GM12865 (cell line): ENCODE measurements around the gene ADNP2.

Experiments used
- DNase-seq: peaks from one replicate; pipeline ENCODE4 v3.0.0; 2010; ENCODE audit warnings: low read depth
- H3K4me3 ChIP-seq: 2 replicates; pipeline ENCODE4 v1.5.1; 2011; ENCODE audit warnings: mild to moderate bottlenecking, low read depth, low read length, control low read depth
- TF ChIP-seq, protein P1 (sequence below): IDR thresholded peaks from 2 replicates; pipeline ENCODE4 v1.5.1; 2011; ENCODE audit warnings: low read length, control low read depth, low read depth, inconsistent platforms; ENCODE audit not compliant: insufficient read depth; ENCODE audit errors: missing control alignments

Gene ADNP2

DNA sequence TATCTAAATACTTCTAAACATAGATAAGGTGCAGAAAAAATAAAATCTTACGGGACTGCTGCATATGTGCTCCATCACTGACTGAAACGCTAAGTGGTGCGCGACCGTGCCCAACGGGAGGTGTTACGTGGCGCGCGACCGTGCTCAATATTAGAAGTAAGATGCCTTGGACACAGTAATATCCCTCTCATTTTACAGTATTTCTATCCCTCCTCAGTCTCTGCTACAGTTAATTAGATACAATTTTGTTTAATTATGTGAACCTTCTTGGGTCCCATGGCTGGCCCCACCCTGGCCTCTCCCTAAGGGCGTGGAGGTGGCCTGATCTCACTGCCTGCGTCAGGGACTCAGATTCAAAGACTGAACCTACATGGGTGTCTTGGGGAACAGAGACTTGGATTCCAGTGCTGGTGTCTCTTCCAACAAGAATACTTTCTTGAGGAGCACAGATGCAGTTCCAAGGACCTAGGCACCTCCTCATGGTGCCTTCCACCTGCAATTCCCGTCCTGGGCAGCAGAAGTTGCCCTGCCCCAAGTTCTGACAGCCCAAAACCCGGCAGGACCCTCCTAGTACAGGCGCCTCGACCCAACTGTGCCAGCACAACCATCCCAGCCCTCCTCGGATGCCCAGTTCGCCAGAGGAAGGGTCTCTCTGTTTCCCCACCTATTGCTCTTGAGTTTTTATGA lies 79.0 kb downstream of the ADNP2 start:
- TF ChIP-seq, protein P1, sequence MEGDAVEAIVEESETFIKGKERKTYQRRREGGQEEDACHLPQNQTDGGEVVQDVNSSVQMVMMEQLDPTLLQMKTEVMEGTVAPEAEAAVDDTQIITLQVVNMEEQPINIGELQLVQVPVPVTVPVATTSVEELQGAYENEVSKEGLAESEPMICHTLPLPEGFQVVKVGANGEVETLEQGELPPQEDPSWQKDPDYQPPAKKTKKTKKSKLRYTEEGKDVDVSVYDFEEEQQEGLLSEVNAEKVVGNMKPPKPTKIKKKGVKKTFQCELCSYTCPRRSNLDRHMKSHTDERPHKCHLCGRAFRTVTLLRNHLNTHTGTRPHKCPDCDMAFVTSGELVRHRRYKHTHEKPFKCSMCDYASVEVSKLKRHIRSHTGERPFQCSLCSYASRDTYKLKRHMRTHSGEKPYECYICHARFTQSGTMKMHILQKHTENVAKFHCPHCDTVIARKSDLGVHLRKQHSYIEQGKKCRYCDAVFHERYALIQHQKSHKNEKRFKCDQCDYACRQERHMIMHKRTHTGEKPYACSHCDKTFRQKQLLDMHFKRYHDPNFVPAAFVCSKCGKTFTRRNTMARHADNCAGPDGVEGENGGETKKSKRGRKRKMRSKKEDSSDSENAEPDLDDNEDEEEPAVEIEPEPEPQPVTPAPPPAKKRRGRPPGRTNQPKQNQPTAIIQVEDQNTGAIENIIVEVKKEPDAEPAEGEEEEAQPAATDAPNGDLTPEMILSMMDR: no peak
- no peak overlapping the region for H3K4me3 ChIP-seq
- no peak for DNase-seq

DNA sequence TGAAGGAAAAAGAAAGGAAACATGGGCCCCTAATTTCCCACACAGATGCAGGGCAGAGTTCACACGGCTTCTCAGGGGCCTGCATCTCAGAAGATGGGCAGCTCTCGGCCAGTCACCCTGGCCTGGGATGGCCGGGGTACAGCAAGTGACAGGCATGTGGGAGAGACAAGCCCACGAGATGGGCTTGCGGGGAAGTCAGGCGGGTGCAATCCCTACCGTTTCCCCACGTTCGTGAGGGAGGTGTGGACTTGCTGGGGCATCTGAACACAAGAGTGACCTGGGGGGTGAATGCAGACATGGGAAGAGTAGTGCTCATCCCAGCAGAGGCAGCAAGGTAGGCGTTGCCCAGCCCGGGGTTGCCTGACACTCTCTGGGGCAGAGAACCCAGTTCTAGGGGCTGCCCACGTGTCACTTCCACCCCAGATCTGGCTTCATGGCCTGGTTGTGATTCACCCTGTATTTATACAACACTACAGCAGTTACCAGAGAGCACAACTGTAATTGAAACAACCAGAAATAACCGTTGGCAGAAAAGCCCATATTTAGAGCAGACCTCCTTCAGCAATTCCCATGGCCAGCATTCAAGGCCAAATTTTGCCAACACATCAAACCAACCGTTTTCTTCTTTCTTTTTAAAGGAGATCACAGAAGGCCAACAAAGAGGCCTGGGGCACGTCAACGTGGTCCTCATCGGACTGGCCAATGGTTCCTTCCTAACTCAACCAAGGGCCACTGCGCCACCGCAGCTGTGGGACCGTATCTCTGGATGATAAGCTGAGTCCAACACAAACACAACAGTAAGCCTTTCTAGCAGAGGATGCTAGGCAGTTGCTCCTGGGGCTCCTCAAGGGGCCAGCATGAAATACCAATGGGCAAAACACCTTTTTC lies 79.8 kb downstream of the ADNP2 start:
- TF ChIP-seq, protein P1: no peak
- no peak for DNase-seq
- H3K4me3 ChIP-seq: no peak overlapping the region

DNA sequence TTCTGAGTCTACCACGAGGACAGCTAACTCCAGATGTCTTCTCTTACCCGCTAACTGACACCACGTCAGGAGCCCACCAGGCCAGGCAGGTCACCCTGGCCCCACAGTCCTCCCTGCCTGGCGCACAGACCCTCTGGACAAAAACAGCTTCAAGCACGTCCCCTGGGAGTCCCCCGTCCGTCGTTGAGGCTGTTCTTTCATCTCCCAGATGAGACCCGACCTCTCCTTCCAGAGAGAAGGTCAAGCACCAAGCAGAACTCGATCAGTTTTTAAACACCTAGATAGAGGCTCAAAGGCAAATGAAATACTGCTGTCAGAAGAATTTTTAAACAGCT lies 80.4 kb downstream of the ADNP2 start:
- DNase-seq: no peak
- TF ChIP-seq, protein P1: no peak
- no peak overlapping the region for H3K4me3 ChIP-seq
